Muscle of leg (tissue), 11 donors: ENCODE data around the gene GFPT2. TPM values are rescaled to one million over a fixed set of nuclear protein-coding genes. Genes with fewer than 3 reads are reported as not detected.

Experiments
- DNase-seq: peaks from one replicate; pipeline ENCODE4 v3.0.0; 2013
- H3K27ac ChIP-seq: one replicate; pipeline ENCODE4 v1.5.1; 2013; ENCODE audit warnings: mild to moderate bottlenecking, low read length, control low read depth
- H3K27me3 ChIP-seq: one replicate; pipeline ENCODE4 v1.6.1; 2013; ENCODE audit warnings: low read length; ENCODE audit not compliant: control insufficient read depth, insufficient read depth
- H3K36me3 ChIP-seq: one replicate; pipeline ENCODE4 v1.6.1; 2013; ENCODE audit warnings: low read length; ENCODE audit not compliant: control insufficient read depth, insufficient read depth
- H3K4me1 ChIP-seq: one replicate; pipeline ENCODE4 v1.6.1; 2013; ENCODE audit warnings: low read length; ENCODE audit not compliant: control insufficient read depth, insufficient read depth
- H3K4me3 ChIP-seq: one replicate; pipeline ENCODE4 v1.5.1; 2013; ENCODE audit warnings: low read length, control low read depth
- H3K9me3 ChIP-seq: replicated peaks from 2 replicates; pipeline ENCODE4 v1.6.1; 2013; ENCODE audit warnings: low read depth, low read length; ENCODE audit not compliant: control insufficient read depth
- WGBS: methylation state at CpG from one replicate; pipeline ENCODE4 v1.1.5; 2013; ENCODE audit warnings: missing lambda C conversion rate; ENCODE audit not compliant: insufficient coverage; 5-methylcytosine and 5-hydroxymethylcytosine counted together
- polyA plus RNA-seq, 8 donors: library from polyadenylated mRNA; unstranded; fragments of 120-200 nt; gene quantifications; one replicate each; pipeline versions ENCODE4 v1.2.1 to v1.2.3, GENCODE V29; 2013; ENCODE audit warnings: inconsistent platforms in 1 of 8, low replicate concordance in 1 of 8; ENCODE audit not compliant: insufficient read length in 8 of 8, insufficient read depth in 1 of 8
- total RNA-seq: library from RNA; stranded (reverse); fragments of 120-200 nt; gene quantifications from one replicate; pipeline ENCODE4 v1.2.4, GENCODE V29; 2013

Gene GFPT2
- total and polyA plus RNA-seq, 9 donors = 7.0 to 12.2 (median 10.4) TPM

DNA sequence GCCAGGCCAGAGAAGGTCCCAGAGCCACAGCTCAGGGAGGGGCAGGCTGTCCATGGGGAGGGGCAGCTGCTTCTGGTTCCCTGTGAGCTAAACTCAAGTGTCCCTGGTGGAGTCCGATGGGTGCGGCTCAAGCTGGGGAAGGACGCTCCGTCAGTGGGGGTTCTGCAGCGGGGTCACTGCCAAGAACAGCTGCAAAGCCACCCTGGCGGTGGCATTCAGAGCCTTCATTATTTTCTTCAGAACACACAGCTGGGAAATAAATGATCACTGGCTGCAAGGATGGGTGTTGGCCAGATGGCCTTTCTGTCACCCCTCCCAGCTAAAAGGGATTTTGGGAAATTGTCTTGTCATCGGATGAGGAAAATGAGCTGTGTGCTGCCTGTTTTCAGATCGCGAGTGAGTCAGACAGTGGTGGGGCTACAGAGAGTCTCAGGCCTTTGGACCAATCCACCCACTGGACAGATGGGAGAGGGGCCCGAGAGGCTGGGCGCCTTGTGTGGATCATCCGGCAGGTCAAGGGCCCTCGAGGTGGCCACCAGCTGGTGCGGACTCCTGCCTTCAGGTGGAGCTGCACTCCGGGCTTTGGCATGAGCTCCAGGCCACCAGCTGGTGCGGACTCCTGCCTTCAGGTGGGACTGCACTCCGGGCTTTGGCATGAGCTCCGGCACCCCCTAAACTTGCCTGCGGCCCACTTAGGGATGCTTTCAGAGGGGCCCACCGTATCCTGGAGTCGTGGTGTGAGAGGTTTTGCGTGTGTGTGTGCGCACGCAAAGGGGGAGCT is 17.9 kb upstream of the GFPT2 start:
- H3K9me3 ChIP-seq = no peaks in the 10 kb centered on the region
- peaks cover 7% of the 10 kb centered on the region for H3K27me3 ChIP-seq
- DNase-seq = peak; percentile 89
- 72% methylated on average over 14 of the region's 24 CpGs for WGBS
- no peaks in the 10 kb centered on the region for H3K36me3 ChIP-seq
- no peak overlapping the region for H3K4me3 ChIP-seq
- H3K27ac ChIP-seq = peak overlapping the region; percentile 55
- H3K4me1 ChIP-seq = peaks cover 31% of the 10 kb centered on the region

DNA sequence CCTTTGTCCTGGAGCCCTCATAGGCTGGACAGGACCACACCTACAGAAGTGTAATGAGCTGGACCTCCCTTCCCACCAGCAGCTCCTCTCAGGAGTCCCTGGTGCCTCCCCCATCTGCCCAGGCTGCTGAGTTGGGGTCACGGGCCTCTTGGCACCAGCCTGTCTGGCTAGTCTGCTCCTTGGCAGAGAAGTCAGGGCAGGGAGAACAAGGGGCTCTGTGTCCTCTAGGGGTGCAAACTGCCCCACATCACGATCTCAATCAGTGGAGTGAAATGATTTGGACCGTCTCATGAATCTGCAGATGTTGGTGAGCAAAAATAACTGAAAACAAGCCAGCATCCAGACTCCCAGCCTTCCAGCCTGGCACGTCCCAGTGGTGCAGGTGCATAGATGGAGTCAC is 14.9 kb upstream of the GFPT2 start:
- H3K9me3 ChIP-seq = no peaks in the 10 kb centered on the region
- H3K27ac ChIP-seq = no peak overlapping the region
- peaks cover 36% of the 10 kb centered on the region for H3K4me1 ChIP-seq
- 90% methylated on average over 2 of the region's 4 CpGs for WGBS
- DNase-seq = no peak
- no peak overlapping the region for H3K4me3 ChIP-seq
- H3K27me3 ChIP-seq = no peaks in the 10 kb centered on the region
- no peaks in the 10 kb centered on the region for H3K36me3 ChIP-seq

DNA sequence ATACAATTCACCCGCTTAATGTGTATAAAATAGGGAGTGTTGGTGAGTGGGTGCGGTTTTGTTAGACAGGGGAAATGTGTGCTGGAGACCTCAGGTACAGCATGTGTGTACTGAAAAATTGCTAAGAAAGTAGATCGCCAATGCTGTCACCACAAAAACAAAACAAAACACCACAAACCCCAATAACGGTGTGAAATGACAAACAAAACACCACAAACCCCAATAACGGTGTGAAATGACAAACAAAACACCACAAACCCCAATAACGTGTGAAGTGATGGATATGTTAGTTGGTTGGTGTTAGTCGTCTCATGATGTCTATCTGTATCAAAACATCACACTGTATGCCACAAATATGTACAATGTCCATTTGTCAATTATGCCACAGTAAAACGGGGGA is 14.2 kb upstream of the GFPT2 start:
- no CpG with 5 or more reads among the region's 8 CpGs for WGBS
- Histone ChIP-seq H3K4me1 (peaks cover 38% of the 10 kb centered on the region), H3K4me3 (no peak overlapping the region), H3K9me3 (no peaks in the 10 kb centered on the region), H3K36me3 (no peaks in the 10 kb centered on the region), H3K27me3 (no peaks in the 10 kb centered on the region), H3K27ac (no peak overlapping the region)
- no peak for DNase-seq

DNA sequence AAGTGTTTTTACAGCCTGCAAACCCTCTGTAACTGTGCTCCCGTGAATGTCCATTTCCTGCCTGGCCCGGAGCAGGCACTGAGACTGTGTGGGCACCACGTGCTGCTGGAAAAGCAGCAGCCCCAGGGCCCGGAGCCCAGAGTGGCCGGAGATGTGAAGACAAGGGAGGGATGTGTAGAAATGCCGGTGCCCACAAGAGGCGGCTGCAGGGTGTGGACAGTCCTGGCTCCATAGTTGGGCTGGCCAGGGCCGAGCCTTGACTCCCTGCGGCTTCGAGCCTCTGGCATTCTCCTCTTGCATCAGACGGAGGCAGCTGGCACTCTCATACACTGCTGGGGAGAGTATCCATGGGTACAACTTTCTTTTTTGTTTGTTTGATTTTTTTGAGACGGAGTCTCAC is 13.2 kb upstream of the GFPT2 start:
- Histone ChIP-seq H3K27me3 (no peaks in the 10 kb centered on the region), H3K36me3 (no peaks in the 10 kb centered on the region), H3K4me1 (peaks cover 35% of the 10 kb centered on the region), H3K4me3 (no peak overlapping the region), H3K9me3 (no peaks in the 10 kb centered on the region), H3K27ac (no peak overlapping the region)
- 20% methylated on average over 7 of the region's 12 CpGs for WGBS
- peak; percentile 47 for DNase-seq

DNA sequence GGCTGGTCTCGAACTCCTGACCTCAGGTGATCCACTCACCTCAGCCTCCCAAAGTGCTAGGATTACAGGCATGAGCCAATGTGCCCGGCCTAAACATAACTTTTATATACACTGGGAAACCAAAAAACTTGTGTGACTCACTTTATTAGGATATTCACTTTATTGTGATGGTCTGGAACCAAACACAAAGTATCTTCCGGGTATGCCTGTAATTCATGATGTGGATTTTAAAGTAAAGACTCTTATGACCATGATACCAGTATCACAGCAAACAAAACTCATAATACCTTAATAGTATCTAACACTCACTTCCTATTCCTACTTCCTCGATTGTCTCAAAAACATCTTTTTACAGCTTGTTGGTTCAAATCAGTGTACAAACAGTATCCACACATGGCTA is 12.7 kb upstream of the GFPT2 start:
- Histone ChIP-seq H3K27ac (no peak overlapping the region), H3K4me1 (peaks cover 30% of the 10 kb centered on the region), H3K36me3 (no peaks in the 10 kb centered on the region), H3K9me3 (no peaks in the 10 kb centered on the region), H3K4me3 (no peak overlapping the region), H3K27me3 (no peaks in the 10 kb centered on the region)
- no CpG with 5 or more reads among the region's 4 CpGs for WGBS
- no peak for DNase-seq

DNA sequence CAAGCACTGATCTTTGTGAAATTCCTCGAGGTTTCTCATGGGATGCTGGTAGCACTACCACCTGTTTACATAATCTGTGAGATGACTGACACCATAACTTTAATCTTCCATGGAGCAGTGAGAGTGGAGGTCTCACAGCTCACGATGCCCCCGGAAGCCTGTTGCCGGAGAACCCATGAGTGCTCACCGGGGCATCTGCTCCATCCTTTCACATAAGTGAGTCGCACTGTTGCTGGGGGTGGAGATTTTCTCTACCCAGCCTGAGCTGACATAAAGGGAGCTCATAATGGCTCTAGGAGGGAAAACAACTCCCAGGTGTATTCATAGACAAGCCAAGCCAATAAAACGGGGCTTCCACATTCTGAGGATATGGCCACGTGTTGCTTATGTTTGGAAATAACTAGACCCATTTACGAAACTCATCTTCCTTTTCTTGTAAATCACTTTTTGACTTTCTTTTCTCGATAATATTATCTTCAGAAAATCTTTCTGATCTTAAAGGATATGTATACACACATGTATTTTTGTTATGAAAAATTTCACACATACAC is 11.2 kb upstream of the GFPT2 start:
- DNase-seq = no peak
- H3K4me3 ChIP-seq = no peak overlapping the region
- no CpG with 5 or more reads among the region's 10 CpGs for WGBS
- no peaks in the 10 kb centered on the region for H3K27me3 ChIP-seq
- no peak overlapping the region for H3K27ac ChIP-seq
- H3K4me1 ChIP-seq = peaks cover 20% of the 10 kb centered on the region
- H3K36me3 ChIP-seq = no peaks in the 10 kb centered on the region
- H3K9me3 ChIP-seq = no peaks in the 10 kb centered on the region

DNA sequence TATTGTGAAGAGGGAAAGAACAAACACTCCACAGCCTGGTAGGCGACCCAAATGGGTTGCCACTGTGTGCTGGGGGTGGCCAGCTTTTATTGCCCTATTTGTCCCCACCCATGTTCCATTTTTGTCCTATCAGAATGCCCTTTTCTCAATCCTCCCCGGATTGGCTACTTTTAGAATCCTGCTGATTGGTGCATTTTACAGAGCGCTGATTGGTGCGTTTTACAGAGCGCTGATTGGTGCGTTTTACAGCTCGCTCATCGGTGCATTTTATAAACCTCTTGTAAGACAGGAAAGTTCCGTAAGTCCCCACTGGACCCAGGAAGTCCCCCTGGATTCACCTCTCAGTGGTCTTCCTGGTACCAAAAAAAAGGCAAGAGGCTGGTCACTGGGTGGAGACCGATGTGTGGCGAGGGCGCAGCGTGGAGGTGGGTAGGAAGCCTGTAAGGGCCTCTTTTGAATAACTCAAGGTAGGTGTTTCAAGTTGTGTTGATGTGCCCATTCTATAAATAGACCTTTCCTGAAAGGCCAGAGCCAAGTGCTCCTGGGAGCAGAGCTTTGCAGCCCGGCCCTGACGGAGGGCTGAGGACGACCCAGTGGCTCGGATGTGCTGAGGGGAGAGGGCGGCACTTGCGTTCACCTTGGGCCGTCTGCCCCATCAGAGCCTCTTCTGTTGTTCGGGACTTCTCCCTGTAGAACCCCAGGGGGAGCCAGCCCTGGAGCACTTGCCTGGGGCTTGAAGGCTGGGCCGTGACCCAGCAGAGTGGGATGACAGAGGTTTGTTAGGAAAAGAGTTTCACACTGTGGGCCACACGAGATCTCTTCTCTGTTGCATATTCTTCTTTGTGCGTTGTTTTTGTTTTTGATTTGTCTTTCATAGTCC is 7.2 kb upstream of the GFPT2 start:
- Histone ChIP-seq H3K4me3 (no peak overlapping the region), H3K4me1 (peaks cover 12% of the 10 kb centered on the region), H3K27ac (no peak overlapping the region), H3K9me3 (no peaks in the 10 kb centered on the region), H3K36me3 (no peaks in the 10 kb centered on the region), H3K27me3 (peaks cover 8% of the 10 kb centered on the region)
- 89% methylated on average over 18 of the region's 24 CpGs for WGBS
- no peak for DNase-seq

DNA sequence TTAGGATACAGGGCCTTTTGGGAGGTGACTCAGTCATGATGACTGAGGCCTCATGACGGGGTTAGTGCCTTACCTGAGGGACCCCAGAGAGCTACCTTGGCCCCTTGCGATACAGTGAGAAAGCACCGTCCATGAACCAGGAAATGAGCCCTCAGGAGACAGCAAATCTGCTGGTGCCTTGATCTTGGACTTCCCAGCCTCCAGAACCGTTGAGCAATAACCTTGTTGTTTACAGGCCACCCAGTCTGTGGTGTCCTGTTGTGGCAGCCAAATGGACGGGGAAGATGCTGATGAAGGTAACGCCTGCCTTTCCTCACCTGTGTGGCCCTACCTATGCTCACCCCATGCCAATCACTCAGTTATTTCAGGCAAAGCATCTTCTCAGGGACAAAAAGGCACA is 5.6 kb upstream of the GFPT2 start:
- Histone ChIP-seq H3K36me3 (no peaks in the 10 kb centered on the region), H3K27me3 (peaks cover 23% of the 10 kb centered on the region), H3K4me1 (peaks cover 19% of the 10 kb centered on the region), H3K27ac (no peak overlapping the region), H3K4me3 (no peak overlapping the region), H3K9me3 (no peaks in the 10 kb centered on the region)
- 62% methylated on average over 5 of the region's 6 CpGs for WGBS
- no peak for DNase-seq

DNA sequence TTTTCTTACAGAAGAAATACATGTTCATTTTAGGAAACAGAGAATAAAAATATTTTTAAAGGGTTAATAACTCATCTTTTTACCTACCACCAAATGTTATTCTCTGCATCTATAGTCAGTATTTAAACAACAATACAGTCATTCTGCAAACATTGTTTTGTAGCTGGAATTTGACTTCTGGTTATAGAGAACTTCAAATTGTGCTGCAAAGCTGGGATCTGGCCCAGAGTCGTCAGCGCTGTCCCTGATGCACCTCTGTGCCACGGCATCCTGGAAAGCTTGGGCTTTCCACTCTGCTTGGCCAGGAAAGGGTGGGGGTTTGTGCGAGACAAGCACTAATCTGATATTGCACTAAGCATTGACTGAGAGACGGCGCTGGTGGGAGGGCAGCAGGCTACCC is 5.0 kb upstream of the GFPT2 start:
- no peaks in the 10 kb centered on the region for H3K9me3 ChIP-seq
- no peaks in the 10 kb centered on the region for H3K36me3 ChIP-seq
- no peak overlapping the region for H3K4me3 ChIP-seq
- peaks cover 27% of the 10 kb centered on the region for H3K27me3 ChIP-seq
- no peak for DNase-seq
- WGBS = 39% methylated on average over 4 of the region's 6 CpGs
- peaks cover 21% of the 10 kb centered on the region for H3K4me1 ChIP-seq
- H3K27ac ChIP-seq = no peak overlapping the region

DNA sequence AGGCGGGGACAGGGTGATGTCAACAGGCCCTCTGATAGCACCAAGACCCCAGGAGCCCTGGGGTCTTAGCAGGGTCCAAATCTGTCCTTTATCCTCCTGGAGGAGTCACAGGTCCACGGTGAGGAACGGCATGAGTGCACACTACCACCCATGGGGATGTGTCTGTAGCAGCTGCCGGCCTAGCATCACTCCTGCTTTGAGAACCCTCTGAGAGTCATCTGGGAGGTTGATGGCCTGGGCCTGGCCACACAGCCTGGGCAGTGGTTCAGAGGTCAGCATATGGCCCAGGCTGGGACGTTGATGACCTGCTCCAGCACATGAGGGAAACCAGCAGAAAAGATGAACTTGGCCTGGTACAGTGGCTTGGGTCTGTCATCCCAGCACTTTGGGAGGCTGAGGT is 1.8 kb upstream of the GFPT2 start:
- peaks cover 30% of the 10 kb centered on the region for H3K4me1 ChIP-seq
- 76% methylated on average over 5 of the region's 5 CpGs for WGBS
- no peak overlapping the region for H3K27ac ChIP-seq
- no peak for DNase-seq
- H3K9me3 ChIP-seq = no peaks in the 10 kb centered on the region
- no peak overlapping the region for H3K4me3 ChIP-seq
- H3K36me3 ChIP-seq = peaks cover 2% of the 10 kb centered on the region
- H3K27me3 ChIP-seq = peaks cover 43% of the 10 kb centered on the region
